ENCODE data around the gene ABHD6.
A peak's percentile ranks its signal among the peaks of the same experiment; 100 is the strongest.

Gene ABHD6

GRCh38 chr3:58206406-58207011 is 31.1 kb upstream of the ABHD6 start:
- Histone ChIP-seq H3K36me3 (no peaks in the 10 kb centered on the region), H3K27me3 (no peaks in the 10 kb centered on the region), H3K9ac (no peak overlapping the region), H3K4me1 (peaks cover 19% of the 10 kb centered on the region), H4K20me1 (no peaks in the 10 kb centered on the region), H3K9me3 (0 out of 2 replicates have a peak, but pooled peaks cover 5% of the 10 kb centered on the region), H3K4me3 (no peak overlapping the region), H3K4me2 (no peak overlapping the region), H3K27ac (no peak overlapping the region)
- TF ChIP-seq Cebpa-rat (IDR thresholded peaks at IDR 0.05): no peak

GRCh38 chr3:58207954-58208353 is 29.6 kb upstream of the ABHD6 start:
- Histone ChIP-seq H3K9ac (no peak overlapping the region), H4K20me1 (no peaks in the 10 kb centered on the region), H3K4me2 (no peak overlapping the region), H3K27ac (no peak overlapping the region), H3K4me1 (peaks cover 7% of the 10 kb centered on the region), H3K9me3 (no peaks in the 10 kb centered on the region), H3K27me3 (no peaks in the 10 kb centered on the region), H3K36me3 (no peaks in the 10 kb centered on the region), H3K4me3 (no peak overlapping the region)
- TF ChIP-seq Cebpa-rat (IDR thresholded peaks at IDR 0.05): no peak

DNA sequence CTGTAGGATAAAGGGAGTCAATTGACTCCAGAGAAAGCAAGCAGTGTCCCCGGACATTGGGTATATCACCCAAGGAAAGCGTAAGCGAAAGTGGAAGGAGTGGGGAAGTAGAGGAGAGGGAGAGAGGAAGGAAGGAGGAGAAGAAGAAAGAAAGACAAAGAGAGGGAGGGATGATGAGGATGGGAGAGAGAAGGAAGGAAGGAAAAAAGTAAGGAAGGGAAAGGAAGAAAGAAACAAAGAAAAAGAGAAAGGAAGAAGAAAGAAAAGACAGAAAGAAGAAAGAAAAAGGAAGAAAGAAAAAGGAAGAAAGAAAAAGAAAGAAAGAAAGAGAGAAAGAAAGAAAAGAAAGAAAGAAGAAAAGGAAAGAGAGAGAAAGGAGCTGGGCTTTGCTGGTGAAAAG is 27.7 kb upstream of the ABHD6 start:
- H4K20me1 ChIP-seq: no peaks in the 10 kb centered on the region
- TF ChIP-seq Cebpa-rat (IDR thresholded peaks at IDR 0.05): no peak
- peaks cover 11% of the 10 kb centered on the region for H3K4me1 ChIP-seq
- no peaks in the 10 kb centered on the region for H3K36me3 ChIP-seq
- no peak overlapping the region for H3K9ac ChIP-seq
- H3K9me3 ChIP-seq: no peaks in the 10 kb centered on the region
- H3K4me2 ChIP-seq: no peak overlapping the region
- H3K27me3 ChIP-seq: no peaks in the 10 kb centered on the region
- H3K4me3 ChIP-seq: no peak overlapping the region
- no peak overlapping the region for H3K27ac ChIP-seq

DNA sequence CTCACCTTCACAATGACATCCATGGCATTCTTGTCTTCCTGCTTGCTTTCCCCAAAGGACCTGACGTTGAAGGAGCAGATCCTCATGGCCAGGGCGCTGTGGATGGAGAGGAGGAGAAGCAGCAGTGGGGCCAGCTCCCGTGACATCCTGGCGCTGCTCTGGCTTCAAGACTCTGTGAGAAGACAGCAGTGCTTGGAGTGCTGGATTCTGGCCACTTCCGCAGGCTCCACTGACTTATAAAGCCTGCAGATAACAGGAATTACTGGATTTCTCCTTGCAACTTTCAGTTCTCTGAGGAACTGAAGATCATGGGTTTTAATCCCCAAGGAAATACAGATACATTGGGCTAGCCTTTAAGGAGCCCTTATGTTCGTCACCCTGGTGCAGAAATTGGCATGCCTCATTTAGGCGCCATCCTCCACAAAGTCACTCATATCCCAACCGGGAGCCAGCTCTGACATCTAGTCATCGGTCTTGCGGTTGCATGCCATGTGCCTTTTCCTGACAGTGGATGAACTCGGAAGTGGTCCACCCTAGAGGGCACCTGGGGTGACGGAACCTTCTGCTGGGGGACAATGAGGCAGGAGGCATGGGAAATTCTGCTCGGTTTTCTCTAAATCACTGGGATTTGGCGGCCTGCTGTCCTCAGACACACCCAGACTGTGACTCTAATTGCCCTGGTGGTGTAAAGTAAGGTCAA is 26.7 kb upstream of the ABHD6 start, which contains the start of gene DNASE1L3:
TSS of gene DNASE1L3 (minus strand) at position 212 of the 700 bp plus-strand sequence. CDS start at position 146, 66 bp downstream.
- no peaks in the 10 kb centered on the region for H3K36me3 ChIP-seq
- H3K9me3 ChIP-seq: no peaks in the 10 kb centered on the region
- H3K4me3 ChIP-seq: no peak within 1 kb of the TSS
- no peak within 1 kb of the TSS for H3K4me2 ChIP-seq
- H3K4me1 ChIP-seq: peaks cover 20% of the 10 kb centered on the region
- H3K27me3 ChIP-seq: no peaks in the 10 kb centered on the region
- H3K27ac ChIP-seq: no peak within 1 kb of the TSS
- no peaks in the 10 kb centered on the region for H4K20me1 ChIP-seq
- H3K9ac ChIP-seq: no peak within 1 kb of the TSS
- no peak for TF ChIP-seq Cebpa-rat (IDR thresholded peaks at IDR 0.05)

- TF ChIP-seq Cebpa-rat (IDR thresholded peaks at IDR 0.05): no peak
- Histone ChIP-seq H3K27me3 (no peaks in the 10 kb centered on the region), H4K20me1 (no peaks in the 10 kb centered on the region), H3K9ac (no peak overlapping the region), H3K9me3 (no peaks in the 10 kb centered on the region), H3K4me3 (no peak overlapping the region), H3K27ac (no peak overlapping the region), H3K4me2 (peak overlapping the region; percentile 47), H3K4me1 (peaks cover 31% of the 10 kb centered on the region), H3K36me3 (no peaks in the 10 kb centered on the region)
Measured at GRCh38 chr3:58214484-58215316, 22.9 kb upstream of the ABHD6 start.

- Histone ChIP-seq H3K9ac (no peak overlapping the region), H3K4me2 (peak overlapping the region; percentile 47)
- no peak for TF ChIP-seq Cebpa-rat (IDR thresholded peaks at IDR 0.05)
Measured at GRCh38 chr3:58215317-58216025, 22.1 kb upstream of the ABHD6 start.

DNA sequence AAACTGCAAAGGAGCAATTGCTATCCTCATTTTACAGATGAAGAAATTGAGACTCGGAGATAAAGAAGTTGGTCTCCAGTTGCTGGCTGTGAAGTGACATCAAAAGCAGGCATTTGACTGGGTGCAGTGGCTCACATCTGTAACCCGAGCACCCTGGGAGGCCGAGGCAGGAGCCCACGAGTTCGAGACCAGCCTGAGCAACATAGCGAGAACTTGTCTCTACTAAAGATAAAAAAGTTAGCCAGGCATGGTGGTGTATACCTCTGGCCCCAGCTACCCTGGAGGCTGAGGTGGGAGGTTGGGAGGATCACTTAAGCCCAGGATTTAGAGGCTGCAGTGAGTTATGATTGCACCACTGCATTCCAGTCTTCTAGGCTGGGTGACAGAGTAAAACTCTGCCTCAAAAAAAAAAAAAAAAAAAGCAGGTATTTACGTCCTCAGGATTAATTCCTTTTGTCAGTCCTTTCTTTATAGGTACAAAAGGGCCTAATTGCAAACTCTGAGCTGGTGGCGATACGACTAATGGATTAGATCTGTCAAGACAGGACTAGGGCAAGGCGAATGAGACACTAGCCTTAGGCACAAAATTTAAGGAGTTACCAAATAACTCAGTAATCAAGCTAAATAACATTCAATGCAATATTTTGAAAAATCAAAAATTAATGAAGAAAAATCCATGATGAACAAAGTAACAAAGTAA is 20.9 kb upstream of the ABHD6 start:
- peaks cover 4% of the 10 kb centered on the region; the same call in 1 of the 2 replicates for H3K9me3 ChIP-seq
- no peaks in the 10 kb centered on the region for H3K36me3 ChIP-seq
- no peak for TF ChIP-seq Cebpa-rat (IDR thresholded peaks at IDR 0.05)
- no peak overlapping the region for H3K4me2 ChIP-seq
- no peak overlapping the region for H3K4me3 ChIP-seq
- no peak overlapping the region for H3K9ac ChIP-seq
- no peaks in the 10 kb centered on the region for H4K20me1 ChIP-seq
- no peaks in the 10 kb centered on the region for H3K27me3 ChIP-seq
- no peak overlapping the region for H3K27ac ChIP-seq
- peaks cover 31% of the 10 kb centered on the region for H3K4me1 ChIP-seq

More at GRCh38 chr3:58215317-58216025, 22.1 kb upstream of the ABHD6 start:
- Histone ChIP-seq H3K4me1 (peaks cover 31% of the 10 kb centered on the region), H4K20me1 (no peaks in the 10 kb centered on the region), H3K4me3 (no peak overlapping the region), H3K27ac (no peak overlapping the region), H3K36me3 (no peaks in the 10 kb centered on the region), H3K9me3 (peaks cover 4% of the 10 kb centered on the region; the same call in 1 of the 2 replicates), H3K27me3 (no peaks in the 10 kb centered on the region)

DNA sequence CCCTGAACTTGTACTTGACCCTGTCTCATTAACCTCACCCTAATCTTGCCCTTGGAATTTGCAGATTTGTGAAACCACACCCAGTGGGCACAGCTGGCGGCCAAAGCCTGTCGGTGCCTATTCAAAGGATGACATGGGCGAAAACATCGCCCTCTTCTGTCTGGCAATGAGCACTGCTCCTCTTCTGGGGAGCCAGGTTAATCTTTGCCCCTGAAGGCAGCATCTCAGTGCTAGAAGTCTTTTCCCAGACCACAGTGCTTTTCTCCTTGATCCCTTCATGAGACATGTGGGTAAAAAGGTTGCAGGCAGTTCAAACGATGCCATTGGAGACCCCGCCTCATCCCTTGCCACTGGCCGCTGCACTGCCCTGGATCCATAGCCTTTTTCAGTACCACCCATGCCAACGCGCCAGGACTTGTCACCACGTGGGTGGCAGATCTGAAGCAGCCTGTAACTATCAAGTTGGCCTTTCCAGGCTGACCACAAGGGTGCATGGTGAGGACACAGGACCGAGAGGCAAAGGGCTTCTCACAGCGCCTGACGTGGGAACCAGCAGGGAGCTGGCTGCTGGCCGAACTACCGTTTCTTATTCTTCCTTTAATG is 20.3 kb upstream of the ABHD6 start:
- H3K4me1 ChIP-seq: peaks cover 31% of the 10 kb centered on the region
- no peaks in the 10 kb centered on the region for H3K36me3 ChIP-seq
- H3K9me3 ChIP-seq: peaks cover 4% of the 10 kb centered on the region; the same call in 1 of the 2 replicates
- H3K27ac ChIP-seq: no peak overlapping the region
- H3K4me3 ChIP-seq: no peak overlapping the region
- H3K4me2 ChIP-seq: peak overlapping the region; percentile 47
- TF ChIP-seq Cebpa-rat (IDR thresholded peaks at IDR 0.05): no peak
- no peak overlapping the region for H3K9ac ChIP-seq
- no peaks in the 10 kb centered on the region for H4K20me1 ChIP-seq
- H3K27me3 ChIP-seq: no peaks in the 10 kb centered on the region
